ELR (cell line): ENCODE data around the gene SP7.
"Not testable (repeated sequence)": the region's sequence is repeated elsewhere in the genome, so short reads cannot be mapped to it uniquely, and the experiment has no call there.

Experiments
- DNase-seq: peaks from one replicate; pipeline ENCODE4 v3.0.0-alpha.2; 2015; ENCODE audit warnings: low read depth

Gene SP7

DNA sequence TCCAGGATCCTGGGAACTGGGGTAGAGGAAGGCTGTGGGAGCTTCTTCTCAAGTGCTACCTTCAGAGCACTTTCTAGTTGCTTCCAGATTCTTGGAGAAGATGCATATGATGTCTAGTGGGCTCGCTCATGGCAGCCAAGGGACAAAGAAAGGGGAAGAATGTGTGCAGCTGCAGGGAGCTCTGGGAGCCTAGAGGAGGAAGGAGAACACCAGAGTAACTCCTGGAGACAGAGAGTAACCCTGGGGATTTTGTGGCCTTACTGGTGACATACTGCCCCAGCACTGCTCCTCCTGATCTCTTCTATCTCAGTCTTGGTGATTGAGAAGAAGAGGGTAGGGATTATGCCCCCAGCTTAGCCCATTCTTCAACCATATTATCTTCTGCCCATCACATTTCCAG lies 10.3 kb upstream of the SP7 start:
- no peak for DNase-seq

DNA sequence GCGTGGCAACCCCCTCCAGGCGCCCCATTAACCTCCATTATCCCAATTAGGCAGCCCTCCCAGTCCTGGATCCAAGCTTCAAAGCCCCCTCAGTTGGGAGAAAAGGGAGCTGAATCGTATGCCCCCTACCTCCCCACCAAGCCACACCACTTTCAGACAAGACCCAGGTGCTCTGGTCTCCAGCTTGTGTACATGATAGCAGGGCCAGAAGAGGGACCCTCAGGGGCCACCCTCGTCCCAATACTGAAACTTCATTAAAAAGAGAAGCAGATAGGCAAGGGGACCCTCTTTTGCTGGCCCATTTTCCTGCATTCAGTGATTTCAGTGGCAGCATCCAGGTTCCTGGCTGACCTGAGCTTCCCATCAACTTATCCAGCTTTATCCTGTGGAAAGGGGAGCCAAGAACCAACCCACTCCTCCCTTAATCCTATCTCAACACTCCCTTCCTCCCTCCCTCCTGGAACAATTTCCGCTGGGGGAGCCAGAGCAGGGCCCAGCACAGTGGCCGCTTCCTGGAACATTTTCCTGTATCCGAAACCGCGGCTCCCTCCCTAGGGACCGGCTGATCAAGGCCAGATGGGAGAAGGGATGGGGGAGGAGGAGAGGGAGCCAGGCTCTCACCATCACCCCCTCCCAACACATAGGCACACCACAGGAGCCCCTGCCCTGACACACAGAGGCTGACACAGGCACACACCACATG lies 9.5 kb upstream of the SP7 start:
- no peak for DNase-seq

DNA sequence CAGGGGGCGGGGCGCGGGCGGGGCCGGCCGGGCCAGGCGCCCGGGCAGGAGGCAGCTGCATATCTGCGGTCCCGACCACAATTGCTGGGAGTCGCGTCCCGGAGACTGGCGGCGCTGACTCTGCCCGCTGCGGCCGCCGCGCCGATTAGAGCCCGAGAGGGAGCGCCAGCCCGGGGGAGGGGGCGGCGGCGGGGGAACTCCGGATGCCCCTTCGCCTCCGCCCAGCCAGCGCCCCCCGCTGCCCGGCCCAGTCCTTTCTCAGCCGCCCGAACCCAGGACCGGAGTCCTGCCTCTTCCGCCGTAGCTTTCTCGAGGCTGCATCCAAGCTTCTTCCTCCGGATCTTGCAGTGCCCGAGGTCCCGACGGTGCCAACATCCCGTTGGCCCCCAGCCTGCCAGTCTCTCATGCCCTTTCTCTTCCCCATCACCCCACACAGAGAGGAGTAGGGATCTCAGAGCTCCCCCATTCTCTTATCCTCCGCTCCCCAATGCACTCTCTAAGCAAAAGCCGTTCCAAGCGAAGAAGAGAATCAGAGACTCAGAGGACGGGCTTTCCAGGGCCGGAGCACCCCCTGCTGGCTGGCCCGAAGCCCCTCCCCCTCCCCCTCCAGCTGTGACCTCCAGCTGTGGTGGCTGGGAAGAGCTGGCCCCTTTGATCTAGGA lies 8.8 kb upstream of the SP7 start:
- peak; percentile 82 for DNase-seq

DNA sequence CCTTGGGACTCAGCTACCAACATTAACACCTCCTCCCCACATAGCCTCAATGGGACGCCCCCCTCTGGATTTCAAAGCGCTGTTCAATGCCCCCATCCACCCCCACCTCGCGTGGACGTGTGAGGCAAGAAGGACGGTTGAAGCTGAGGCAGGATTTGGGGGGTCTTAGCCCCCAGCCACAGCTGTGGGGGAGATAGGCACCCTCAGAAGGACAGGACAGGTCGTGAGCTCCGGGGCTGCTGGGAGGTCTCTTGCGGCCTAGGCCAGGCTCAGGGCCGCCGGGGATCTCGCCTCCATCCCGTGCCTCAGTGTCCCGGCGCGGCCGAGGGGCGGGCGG lies 8.3 kb upstream of the SP7 start:
- DNase-seq = no peak

DNA sequence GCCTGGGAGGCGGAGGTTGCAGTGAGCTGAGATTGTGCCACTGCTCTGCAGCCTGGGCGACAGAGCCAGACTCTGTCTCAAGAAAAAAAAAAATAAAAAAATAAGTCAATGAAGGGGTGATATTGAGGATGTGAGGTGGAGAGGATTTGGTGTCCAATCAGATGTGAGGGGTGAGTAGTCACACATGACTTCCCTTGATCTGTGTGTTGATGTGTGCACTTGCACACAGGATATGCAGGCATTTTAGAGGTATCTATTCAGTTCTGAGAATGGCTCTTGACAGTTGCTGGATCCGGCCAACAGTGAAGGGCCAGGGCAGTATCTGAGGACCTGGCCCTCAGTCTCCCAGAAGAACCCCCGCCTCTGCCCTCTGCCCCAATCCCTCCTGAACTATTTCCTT lies 7.8 kb upstream of the SP7 start:
- no peak for DNase-seq

DNA sequence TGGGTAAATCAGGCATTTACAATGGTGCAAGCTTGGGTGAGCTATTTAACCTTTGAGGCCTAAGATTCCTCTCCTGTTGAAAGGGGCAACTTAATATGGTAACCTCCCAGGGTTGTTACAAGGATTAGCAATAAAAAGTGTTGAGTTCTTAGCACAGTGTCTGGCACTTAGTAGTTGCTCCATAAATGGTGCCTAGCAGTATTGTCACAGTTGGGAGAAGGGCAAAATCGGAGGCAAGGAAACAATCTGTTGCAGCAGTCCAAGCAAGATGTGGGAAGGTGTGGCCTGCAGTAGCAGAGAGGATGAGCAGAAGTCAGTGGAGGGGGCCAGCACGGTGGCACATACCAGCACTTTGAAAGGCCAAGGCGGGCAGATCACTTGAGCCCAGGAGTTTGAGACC lies 7.3 kb upstream of the SP7 start:
- DNase-seq = no peak

DNA sequence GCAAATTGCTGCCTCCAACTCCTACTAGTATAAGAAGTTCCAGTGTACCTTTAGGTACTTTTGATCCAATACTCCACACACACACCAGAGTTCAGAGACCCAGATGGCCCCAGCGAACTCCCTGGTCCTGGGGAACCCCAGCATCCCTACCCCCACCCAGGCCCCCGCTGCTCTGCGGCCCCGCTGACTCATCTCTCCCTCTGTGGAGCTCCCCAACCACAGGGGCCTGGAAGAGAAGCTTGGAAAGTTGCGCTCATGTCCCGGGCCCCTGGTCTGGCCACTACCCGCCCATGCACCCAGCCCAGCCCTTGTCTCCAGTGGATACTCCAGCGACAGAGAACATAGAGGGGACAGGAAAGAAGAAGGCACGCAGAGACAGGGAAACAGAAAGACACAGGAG lies 4.2 kb upstream of the SP7 start:
- DNase-seq = no peak

DNA sequence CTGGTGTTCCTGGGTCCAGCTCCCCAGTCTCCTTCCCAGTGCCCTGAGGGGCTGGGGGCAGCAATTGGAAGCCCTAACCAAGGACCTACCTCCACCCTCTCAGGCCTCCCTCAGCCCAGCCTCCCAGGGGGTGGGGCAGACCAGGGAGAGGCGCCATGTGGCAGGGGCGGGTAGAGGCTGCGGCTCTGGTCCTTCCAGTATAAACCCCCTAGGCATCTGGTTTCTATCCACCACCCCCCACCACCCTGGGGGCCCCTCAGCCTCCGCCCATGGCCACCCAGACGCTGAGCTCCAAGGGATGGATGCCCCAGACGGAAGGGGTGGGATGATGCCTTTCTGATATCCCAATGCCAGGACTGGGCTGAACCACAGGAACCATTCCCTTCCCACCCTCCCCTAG lies 2.8 kb upstream of the SP7 start:
- DNase-seq = no peak

DNA sequence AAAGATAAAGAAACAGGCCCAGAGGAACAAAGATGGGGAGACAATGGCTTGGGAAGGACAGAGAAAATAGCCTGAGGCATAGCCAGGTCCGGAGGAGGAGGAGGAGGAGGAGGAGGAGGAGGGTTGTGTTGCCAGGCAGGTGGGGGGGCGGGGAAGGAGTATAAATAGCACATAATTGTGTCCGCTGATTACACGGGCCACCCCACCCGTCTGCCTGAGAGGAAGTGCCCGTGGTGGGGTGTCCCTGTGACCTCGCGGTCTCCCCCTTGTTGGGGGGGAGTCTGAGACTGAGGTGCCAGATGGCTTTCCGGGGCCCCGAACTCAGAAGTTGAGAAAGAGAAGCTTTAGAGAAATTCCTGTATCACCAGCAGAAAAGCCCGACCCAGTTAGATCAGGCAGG lies 1.9 kb upstream of the SP7 start:
- no peak for DNase-seq

DNA sequence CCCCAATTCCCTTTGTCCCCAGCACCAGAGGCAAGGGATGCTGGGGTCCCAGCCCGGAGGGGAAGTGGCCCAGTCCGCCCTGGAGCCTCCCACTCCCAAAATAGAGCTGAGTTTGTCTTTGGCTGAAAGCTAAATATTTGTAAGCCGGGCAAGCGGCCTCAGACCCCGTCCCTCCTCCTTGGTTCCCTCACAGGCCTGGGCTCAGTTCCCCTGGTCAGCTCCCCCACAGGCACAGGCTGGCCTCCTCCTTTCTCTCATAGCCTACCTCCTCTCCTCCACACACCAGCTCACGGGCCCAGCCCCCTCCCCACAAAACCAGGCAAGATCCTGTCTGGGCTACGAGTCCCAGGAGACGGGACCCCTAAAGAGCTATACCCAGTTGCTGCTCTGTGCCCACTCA lies 1.3 kb downstream of the SP7 start:
- DNase-seq = no peak

DNA sequence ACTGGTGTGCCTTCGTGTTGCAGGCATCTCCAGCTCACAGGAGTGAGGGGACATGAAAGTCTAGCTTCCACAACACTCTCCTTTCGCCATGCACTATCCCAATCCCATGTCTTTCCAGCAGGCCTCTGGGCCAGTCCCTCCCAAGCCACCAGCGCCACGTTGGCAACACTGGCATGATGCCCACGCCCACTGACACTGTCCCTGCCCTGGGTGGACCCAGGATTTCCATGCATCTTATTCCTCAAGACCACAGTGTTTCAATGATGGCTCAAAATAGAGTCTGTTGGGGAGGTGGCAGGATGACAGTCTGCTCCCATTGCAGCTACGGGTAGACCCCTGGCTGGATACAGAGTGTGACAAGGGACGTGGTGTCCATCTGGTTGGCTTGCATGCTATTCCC lies 2.3 kb downstream of the SP7 start:
- DNase-seq = no peak

DNA sequence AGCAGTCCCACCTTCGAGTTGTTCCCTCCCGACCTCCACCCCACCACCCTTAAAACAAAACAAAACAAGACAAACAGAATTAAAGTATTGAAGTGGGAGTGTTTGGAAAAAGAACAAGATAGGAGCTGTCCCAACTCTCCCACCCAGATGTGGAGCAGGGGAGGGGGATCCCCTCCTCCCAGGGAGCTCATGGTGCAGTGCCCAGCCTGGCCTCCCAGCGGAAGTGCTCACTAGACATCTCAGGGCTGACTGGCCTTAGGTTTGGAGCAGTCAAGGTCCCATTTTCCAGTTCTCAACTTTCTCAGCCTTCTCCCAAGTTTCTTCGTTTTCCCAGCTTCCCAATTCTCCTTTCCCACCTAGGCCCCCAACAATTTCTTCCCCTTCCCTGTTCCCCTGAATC lies 2.9 kb downstream of the SP7 start:
- no peak for DNase-seq

DNA sequence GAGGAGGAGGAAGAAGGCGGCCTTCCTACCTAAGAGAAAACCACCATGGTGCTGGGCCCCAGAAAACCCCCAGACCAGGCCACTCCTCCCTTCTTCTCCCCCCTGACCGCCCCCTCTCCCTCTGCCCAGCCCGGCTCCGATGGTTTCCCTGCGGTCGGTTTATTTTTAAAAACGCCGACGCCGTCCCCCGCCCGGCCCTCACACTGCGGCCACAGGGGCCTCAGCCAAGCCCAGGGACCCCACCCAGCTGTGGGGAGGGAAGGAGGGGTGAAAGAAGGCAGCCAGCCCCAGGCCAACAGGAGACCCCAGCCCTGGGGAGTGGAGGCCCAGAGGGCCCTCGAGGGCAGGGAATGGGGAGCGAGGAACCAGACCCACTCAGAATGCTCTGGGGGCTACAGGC lies 3.4 kb downstream of the SP7 start:
- no peak for DNase-seq

DNA sequence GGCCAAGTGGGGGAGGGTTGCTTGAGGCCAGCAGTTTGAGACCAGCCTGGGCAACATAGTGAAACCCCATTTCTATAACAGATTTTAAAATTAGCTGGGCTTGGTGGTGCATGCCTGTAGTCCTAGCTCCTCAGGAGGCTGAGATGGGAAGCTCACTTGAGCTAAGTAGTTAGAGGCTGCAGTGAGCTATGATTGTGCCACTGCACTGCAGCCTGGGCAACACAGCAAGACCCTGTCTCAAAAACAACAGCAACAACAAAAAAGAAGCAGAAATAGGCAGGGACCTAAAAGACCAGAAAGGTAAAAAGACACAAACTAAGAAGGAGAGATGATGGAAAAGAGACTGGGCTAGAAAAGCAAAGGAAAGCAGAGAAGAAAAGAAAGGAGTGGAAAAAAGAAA lies 3.8 kb downstream of the SP7 start:
- DNase-seq = not testable (repeated sequence)

DNA sequence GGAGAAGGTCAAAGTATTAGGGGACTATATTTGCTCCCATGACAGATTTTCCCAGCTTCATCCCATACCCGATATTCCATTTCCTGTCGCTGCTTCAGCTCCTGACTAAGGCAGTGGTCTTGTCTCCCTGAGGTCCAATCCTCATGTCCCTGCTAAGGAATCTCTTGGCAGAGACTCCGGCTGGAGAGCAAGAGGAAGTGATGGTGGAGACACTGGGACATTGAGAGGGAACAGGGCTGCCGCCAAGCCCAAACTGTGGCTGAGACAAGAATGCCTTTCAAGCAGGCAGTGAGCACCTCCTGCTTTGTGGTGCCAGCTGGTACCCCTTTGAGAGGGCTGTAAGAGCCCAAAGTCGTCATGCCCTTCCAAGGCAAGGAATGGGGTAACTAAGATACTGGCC lies 5.5 kb downstream of the SP7 start:
- no peak for DNase-seq

DNA sequence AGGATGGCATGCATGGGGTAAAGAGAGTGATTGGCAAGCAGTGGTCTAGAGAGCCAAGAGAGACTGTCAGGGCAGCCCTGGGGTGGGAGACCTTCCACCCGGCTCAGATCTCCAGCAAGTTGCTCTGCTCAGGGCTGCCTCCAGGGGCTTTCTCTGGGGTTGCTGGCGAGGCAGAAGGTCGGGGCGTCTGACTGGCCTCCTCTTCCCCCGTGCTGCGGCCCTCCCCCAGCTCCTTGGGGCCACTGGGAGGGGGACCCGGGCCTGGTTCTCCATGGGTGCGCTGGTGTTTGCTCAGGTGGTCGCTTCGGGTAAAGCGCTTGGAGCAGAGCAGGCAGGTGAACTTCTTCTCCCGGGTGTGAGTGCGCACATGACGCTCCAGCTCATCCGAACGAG lies 8.1 kb downstream of the SP7 start:
- peak; percentile 30 for DNase-seq

DNA sequence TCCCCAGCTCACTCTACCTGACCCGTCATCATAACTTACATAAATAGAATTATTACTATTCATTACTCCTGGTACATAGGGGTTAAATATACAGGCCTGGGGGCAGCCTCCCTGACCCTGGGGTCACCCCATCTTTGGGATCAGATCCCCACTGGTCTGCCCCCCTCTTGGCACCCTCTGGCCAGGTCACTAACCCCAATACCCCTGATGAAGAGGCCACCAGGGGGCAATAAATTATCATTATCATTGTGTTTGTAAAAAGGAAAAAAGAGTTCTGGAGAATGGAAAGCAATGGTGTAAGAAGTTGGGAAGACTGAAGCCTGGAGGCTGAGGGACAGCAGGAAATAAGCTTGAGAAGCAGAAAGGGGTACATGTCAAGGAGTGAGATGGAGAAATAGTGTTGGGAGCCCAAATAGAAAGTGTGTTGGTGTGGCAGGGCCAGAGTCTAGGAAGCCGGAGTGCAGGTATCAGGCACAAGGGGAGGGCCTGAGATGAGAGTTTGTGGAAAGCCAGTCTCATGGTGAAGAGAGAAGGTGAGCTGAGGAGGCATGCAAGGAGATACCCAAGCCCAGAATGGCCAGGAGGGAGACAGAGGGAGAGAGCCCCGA lies 8.6 kb downstream of the SP7 start:
- peak; percentile 56 for DNase-seq

DNA sequence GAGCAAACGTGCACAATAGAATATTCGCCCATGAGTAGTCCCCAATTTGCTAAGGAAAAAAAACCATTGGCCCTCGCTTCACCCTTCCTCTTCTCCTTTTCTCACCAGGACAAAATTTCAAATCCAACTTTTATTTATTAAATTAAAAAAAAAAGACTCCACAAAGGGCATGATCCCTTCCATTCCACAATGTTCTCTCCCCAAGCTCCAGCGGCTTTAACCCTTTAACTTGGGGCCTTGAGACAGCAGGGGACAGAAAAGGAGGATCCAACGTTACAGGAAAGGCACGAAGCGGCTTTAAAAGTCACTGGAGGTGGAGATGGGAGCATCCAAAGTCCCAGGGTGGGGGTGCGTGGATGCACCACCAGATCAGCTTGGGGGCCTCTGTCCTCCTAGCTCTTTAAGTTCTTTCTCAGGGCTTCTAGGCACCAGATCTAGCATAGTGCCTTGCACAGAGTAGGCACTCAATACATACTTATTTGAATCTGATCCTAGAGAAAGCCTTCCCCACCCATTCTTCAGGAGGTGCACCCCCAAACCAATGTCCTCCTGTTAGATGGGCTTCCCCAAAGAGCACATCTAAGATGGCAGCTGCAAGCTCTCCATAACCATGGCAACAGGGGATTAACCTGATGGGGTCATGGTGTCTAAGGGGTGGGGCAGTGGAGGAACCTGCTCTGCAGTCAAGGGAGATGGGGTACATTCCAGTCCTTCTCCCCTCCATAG lies 9.5 kb downstream of the SP7 start:
- DNase-seq = no peak

DNA sequence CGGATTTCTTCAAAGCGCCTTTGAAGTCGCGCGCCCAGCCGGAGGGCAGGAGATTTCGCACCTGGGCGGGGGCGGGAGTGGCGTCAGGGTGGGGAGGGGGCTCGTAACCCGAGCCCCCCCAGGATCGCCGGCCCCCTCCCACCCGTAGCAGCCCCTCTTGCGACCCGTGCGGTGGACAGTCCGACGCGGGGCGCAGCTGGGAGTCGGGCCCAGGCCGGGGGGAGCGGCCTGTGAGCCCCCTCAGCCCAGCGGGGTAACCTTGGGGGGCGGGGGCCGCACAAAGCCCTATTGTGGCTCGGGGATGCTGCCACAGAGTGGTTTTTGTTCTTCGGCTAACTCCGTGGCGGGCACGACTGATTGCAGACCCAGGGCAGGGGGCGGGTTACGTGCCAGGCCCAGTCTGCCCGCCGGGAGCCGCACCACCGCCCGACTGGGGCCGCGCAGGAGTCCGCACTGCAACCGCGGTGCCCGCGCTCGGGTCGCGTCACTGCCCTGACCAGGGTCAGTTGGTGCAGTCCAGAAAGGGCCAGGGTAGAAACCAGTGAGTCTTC lies 10.6 kb downstream of the SP7 start:
- DNase-seq = peak; percentile 37

DNA sequence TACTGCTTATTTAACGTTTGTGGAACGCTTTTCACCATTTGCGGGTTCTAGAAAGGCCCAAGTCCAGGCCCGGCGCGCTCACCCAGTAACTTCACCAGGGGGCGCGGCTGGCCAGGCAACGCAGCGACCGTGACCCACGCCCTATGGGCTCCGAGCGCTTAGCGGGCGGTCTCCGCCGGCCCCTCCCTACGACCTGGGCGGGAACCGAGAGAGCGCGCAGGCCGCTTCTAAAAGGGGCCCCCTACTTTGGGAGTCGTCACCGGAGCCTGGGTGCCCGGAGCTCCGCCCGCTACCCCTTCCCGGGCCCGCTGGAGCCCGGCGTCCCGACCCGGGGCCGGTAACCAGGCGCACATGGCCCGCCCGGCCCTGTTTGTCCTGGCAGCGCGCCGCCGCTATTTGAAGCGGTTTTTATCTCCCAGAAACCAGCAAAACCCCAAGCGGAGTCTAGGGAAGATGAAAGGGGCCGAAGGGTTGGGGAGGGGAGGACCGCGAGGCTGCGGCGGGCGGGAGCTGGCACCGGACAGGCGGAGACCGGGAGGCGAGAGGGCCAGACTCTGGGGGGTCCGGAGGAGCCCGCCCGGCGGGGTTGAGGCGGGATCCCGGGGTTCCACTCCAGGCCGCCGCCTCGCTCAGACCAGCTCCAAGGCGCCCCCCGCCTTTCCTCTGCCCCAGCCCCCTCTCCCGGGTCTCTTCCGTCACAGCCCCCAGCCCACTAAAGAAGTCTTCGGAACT lies 11.2 kb downstream of the SP7 start:
- peak; percentile 96 for DNase-seq

DNA sequence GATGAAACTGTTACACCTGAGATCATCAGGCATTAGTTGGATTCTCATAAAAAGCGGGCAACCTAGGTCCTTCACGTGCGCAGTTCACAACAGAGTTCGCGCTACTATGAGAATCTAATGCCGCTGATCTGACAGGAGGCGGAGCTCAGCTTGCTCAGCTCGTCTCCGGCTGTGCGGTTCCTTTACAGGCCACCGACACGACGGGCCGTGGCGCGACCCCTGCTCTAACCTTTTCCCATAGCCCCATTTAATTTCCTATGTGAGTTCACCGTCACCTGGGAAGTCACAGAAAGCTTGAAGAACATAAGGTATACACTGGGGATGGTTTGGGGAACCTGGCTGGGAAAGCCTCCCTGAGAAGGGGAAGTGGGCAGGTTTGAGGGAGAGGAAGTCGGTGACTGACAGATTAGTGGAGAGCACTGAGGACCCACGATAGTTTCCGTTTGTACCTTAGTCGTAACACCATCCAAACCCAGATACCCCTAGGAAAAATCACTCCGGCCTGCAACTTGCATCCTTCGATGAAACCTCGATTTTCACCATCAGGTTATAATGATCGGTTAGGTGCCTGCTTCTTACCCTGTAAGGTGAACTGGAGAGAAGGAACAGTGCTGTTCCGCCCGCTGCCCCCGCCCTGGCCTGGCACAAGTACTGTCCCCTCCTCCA lies 11.9 kb downstream of the SP7 start:
- no peak for DNase-seq
